NCI-H1930 (cell line): ENCODE results near the gene C6orf136.
A peak's percentile ranks its signal among the peaks of the same experiment; 100 is the strongest.

Experiments
- DNase-seq, 2 experiments: peaks; one replicate each; lab custom pipeline; 2025; lab: John Stamatoyannopoulos, UW

C6orf136 gene

DNA sequence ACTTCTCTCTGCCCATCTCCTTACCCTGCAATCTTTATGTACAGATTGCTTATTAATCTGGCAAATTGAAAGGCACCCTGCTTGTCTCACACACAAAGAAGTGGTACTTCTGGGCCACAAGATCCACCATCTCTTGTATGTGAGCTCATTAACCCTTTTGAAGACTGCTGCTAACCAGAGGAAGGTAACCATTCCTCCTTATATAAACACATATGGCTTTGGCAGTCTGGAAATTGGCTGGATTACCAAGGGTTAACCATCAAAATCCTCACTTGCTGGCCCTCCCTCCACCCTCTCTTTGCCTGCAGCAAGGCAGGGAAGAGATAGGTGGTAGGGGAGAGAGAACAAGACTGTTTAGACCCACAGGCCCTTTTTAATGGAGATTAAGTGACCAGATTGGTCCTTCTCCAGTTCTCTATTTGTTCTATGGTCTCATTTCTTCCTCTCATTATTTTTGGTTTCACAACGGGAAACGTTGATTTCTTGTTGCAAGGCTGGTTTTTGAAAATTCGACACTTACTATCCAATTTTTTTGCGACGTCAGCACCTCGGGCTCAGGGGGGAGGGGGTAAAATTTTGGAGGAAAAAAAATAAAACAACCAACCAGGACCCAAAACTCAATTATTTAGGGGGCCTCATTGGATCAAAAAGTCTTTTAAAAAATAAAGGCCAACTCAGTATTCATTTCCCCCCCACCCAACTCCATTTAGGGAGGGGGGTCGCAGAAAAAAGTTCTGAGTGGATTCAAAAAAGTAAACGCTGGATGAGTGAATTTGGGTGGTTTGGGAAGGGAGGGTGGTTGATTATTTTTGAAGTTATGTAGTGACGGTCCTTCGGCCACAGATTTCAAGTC lies 30.7 kb upstream of the C6orf136 start:
- peak in 1 of 2 experiments; percentile 25 for DNase-seq

DNA sequence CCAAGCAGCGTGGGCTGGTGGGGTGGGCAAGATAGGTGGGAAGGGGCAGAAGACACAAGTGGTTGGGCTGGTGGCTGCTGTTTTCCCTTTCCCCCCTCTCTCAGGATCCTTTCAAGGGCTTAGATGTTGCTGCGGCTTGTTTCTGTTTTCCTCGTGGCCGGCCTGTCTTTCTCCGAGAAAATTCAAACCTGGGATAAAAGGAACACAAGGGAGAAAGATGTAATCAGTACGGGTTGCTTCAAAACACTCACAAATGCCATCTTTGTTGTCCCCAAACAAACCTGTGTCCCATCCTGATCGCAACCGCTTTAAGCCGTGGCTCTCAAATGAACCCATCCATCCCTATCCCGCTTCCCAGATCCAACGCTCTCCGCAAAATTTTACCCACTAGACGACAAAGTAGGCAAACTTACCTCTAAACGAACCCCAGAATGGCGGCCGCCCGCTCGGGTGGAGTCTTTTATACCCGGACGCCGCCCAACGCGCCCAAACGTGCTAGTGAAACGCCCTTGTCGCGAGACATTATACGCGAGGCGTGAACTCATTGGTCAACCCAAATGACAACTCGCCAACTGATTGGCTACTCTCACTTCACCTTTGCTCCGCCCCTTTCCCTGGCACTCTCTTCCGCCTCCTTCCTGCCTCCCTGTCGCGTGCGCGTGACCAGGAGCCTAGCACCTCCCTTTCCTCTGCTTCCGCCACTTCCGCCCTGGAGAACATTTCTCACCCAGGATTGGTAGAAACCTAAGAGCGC lies 29.9 kb upstream of the C6orf136 start, which contains the start of gene PPP1R10:
PPP1R10 (minus strand) TSS at position 433 of the 754 bp plus-strand sequence. CDS start 7,299 bp downstream, outside the sequence.
- DNase-seq, result peak; percentile 99

- DNase-seq, result peak; percentile 92 to 98
Observed at GRCh38 chr6:30617565-30618269, 29.2 kb upstream of the C6orf136 start, which contains the start of gene MRPS18B. TSS of gene MRPS18B (plus strand) at chr6:30617840. CDS start at chr6:30617866, 26 bp downstream.

- no peak for DNase-seq
Observed at GRCh38 chr6:30618270-30618797, 28.6 kb upstream of the C6orf136 start.

- DNase-seq, result no peak
Observed at GRCh38 chr6:30619561-30619960, 27.4 kb upstream of the C6orf136 start.

GRCh38 chr6:30625511-30625910 lies 21.4 kb upstream of the C6orf136 start:
- DNase-seq, result no peak

GRCh38 chr6:30626484-30627366 lies 20.2 kb upstream of the C6orf136 start, which contains the start of gene ATAT1:
TSS of gene ATAT1 (plus strand) at chr6:30626874.
- peak; percentile 58 to 73 for DNase-seq

DNA sequence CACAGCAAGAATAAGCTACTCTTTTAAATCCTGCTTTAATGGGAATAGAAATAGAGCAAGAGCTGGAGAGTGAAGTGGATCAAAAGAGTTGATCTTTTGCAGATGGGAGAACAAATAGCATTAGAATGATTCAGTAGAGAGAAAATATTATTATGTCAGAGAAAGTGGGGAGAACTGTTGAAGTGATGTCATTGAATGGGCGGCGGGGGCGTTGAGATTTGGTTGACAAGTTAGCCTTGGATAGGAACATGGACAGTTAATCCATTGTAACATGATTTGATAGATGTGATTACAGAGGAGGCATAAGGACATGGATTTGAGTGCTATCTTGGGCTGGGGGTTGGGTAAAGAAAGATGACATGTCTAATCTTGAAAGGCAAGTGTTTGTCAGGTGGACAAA lies 11.1 kb upstream of the C6orf136 start:
- no peak for DNase-seq

- DNase-seq, result no peak
Observed at GRCh38 chr6:30640481-30640880, 6.5 kb upstream of the C6orf136 start.

GRCh38 chr6:30641048-30641447 lies 5.9 kb upstream of the C6orf136 start:
- DNase-seq, result no peak

DNA sequence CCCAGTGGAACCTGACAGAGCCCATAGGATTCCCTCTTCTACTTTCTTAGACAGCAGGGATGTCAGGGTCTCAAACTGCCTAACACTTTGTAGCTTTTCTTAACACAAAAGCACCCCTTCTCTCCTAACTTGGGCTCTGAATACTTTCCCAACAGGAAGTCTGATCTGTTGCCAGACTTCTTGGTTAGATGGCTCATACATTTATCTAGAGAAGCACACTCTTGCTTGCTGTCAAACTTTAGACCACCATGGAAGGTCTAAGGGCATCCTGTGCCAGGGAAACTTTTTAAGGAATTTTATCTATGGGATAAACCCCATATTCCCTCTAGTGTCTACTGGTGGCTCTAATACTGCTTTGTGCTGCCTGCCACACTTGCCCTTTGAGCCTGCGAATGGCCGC lies 3.3 kb upstream of the C6orf136 start:
- DNase-seq, result no peak

DNA sequence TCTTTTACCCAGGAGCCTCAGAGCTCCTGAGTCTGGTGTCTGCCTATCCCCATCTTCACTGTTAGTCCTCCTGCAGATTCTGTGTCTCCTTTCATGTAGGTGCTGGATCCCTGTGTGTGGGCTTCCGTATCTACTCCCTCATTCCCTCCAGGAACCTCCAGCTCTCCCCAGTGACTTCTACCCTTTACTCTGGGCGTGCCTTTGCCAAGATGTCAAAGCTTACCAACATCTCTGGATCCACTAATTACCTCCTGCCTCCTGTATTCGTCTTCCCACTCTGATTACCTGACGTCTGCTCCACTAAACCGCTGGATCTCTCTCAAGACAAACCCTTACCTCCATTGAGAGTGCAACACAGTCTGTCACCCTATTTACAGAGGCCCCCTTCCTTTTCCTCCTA lies 2.2 kb upstream of the C6orf136 start:
- DNase-seq, result no peak

DNA sequence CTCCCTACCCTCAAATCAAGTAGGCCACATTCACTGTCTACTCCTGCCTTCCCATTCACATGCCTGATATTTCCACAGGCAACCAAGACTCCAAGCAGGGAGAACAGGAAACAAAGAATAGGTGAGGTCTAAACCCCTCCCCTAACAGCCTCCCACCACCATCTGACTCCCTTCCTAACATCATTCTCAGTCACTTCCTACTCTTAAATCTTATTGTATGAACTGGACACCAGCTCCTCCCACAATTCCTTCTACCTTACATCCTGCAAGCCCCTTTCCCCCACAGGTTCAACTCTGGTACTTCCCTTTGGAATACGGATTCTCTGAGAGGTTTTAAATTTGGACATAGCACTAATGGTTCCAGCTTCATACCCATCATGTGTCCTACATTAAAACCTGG lies 944 bp upstream of the C6orf136 start:
- no peak for DNase-seq

DNA sequence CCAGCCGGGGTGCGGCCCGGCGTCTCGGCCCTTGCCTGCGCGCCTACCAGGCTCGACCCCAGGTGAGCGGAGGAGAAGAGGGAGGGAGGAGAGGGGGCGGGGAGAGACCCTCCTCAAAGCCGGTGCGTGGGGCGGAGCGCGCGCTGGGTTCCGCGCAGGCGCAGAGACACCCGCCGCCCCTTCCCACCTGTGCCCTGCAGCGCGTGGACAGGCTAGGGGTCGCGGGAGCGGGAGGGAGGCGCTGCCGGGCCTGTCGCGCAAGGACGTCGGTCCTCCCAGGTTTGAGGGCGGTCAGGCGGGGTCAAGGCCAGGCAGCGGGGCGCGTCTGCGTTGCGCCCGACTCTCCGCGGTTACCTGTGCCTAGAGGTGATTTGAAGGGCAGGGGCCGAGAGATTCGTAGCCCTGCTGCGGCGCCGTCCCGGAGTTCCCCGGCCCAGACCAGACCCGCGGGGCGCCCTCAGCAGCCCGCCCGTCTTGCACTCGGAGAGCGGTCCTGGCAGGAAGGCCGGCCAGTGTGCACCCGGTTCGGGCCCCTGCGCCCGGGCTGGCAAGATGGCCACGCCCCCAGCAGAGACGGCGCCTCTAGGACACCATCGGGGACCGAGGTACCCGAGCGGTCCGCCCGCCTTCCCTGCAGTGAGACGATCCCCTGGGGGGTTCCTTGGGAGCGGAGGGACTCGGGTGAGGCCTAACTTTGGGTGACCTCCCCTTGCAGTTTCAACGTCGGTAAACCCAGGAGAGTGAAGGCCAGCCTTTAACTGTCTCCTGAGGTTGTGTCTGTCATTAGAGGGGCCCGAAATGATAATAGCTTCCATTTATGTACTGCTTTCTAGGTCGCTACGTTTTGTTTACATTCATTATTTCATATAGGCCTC lies 546 bp downstream of the C6orf136 start:
- peak; percentile 79 to 90 for DNase-seq

GRCh38 chr6:30651143-30651542 lies 4.2 kb downstream of the C6orf136 start:
- no peak for DNase-seq

- DNase-seq, result no peak
Observed at GRCh38 chr6:30654798-30655742, 8.1 kb downstream of the C6orf136 start.

- no peak for DNase-seq
Observed at GRCh38 chr6:30655743-30656094, 8.8 kb downstream of the C6orf136 start.

DNA sequence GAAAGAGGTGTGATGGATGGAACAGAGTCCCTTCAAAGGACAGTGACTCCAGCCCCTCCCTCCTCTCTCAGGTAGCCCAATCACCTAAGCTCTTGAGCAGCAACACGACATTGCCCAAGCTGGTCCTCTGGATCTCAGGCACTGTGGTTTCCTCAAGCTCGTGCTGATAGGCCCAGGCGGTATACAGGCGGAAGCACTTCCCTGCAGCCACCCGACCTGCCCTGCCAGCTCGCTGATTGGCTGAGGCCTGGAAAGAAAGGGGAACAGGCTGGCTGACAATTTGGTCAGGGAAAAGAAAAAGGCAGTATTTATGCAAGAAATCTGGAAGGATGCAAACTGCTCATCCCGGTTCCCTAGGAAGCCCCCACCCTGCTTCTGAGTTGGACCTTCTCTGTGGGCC lies 9.6 kb downstream of the C6orf136 start:
- no peak for DNase-seq

- DNase-seq, result no peak
Observed at GRCh38 chr6:30657454-30657853, 10.5 kb downstream of the C6orf136 start.
